Stomach (tissue), 9 donors: ENCODE results near the gene DES. TPM values are rescaled to one million over a fixed set of nuclear protein-coding genes. Genes with fewer than 3 reads are reported as not detected.

Source experiments
- DNase-seq, 2 donors: peaks; one replicate each; pipeline versions ENCODE4 v3.0.0 to v3.0.0-alpha.2; 2013 to 2019
- H3K27ac ChIP-seq, 5 donors: fragments of 200-600 bp in 4 of 5; sonication (generic) in 4 of 5; one replicate each; pipeline ENCODE4 v1.5.1; 2013 to 2019; ENCODE audit warnings: mild to moderate bottlenecking in 1 of 5, moderate library complexity in 1 of 5
- H3K27me3 ChIP-seq, 3 donors: fragments of 200-600 bp; sonication (generic); one replicate each; pipeline ENCODE4 v1.5.1; 2017 to 2019; ENCODE audit warnings: mixed run types in 1 of 3
- H3K36me3 ChIP-seq, 4 donors: fragments of 200-600 bp; sonication (generic); 1 replicate in 3 of 4; 2 replicates in 1 of 4; pipeline ENCODE4 v1.5.1; 2016 to 2019
- H3K4me1 ChIP-seq, 4 donors: fragments of 200-600 bp; sonication (generic); one replicate each; pipeline ENCODE4 v1.5.1; 2016 to 2019
- H3K4me3 ChIP-seq, 4 donors: fragments of 200-600 bp; sonication (generic) in 3 of 4; one replicate each; pipeline ENCODE4 v1.5.1; 2016 to 2019; ENCODE audit warnings: mild to moderate bottlenecking in 1 of 4
- H3K9me3 ChIP-seq, 4 donors: fragments of 200-600 bp; sonication (generic); one replicate each; pipeline ENCODE4 v1.5.1; 2016 to 2019
- CTCF ChIP-seq, 7 experiments: fragments of 450-650 bp in 4 of 7; fragments of 200-600 bp in 3 of 7; sonication (generic) in 3 of 7; IDR thresholded peaks; one replicate each; pipeline ENCODE4 v1.5.1; 2016 to 2019; ENCODE audit warnings: antibody characterized with exemption in 7 of 7, control low read depth in 2 of 7, mild to moderate bottlenecking in 1 of 7
- EP300 ChIP-seq: sonication (generic); formaldehyde crosslinking; IDR thresholded peaks from one replicate; pipeline ENCODE4 v1.6.1; 2017; ENCODE audit warnings: antibody characterized with exemption
- POLR2A ChIP-seq, 4 donors: fragments of 450-650 bp; IDR thresholded peaks; one replicate each; pipeline ENCODE4 v1.6.1; 2016; ENCODE audit warnings: antibody characterized with exemption in 4 of 4, control low read depth in 2 of 4, mild to moderate bottlenecking in 1 of 4, moderate library complexity in 1 of 4
- POLR2AphosphoS5 ChIP-seq, 3 donors: sonication (generic); formaldehyde crosslinking; IDR thresholded peaks; one replicate each; pipeline ENCODE4 v1.6.1; 2016; ENCODE audit warnings: antibody characterized with exemption in 3 of 3
- WGBS, 5 donors: extraction: QIAGEN DNeasy Blood & Tissue Kit in 3 of 5; methylation state at CpG; one replicate each; pipeline versions ENCODE4 v1.1.5 to v1.1.7; 2013 to 2018; 5-methylcytosine and 5-hydroxymethylcytosine counted together
- intact Hi-C: fragments of 100-400 bp; cut with DNase I; formaldehyde crosslinking; loops from one replicate; pipeline ENCODE4 v1.15.1; 2023; ENCODE audit warnings: low total_unique reads
- polyA plus RNA-seq, 3 donors: library from polyadenylated mRNA; stranded (reverse); fragments of 200-250 nt; gene quantifications; one replicate each; pipeline ENCODE4 v1.2.3, GENCODE V29; 2013
- total RNA-seq, 5 donors: library from RNA; depleted of rRNA; stranded (reverse); fragments of >200 nt; gene quantifications; one replicate each; pipeline versions ENCODE4 v1.1.0 to v1.2.3, GENCODE V29; 2014 to 2016
- donor health status: healthy with polysubstance abuse.
- donor health status: Bipolar disorder and iron deficiency.
- donor health status: healthy.

Gene DES
- total and polyA plus RNA-seq, 8 donors = 122 to 5,539 (median 1,138) TPM

GRCh38 chr2:219470429-219470828 lies 52.3 kb downstream of the DES start:
- Histone ChIP-seq H3K27ac (peak overlapping the region in 1 of 5 donors; percentile 23), H3K36me3 (peaks cover 0 to 48% (median 12%) of the 10 kb centered on the region in 4 donors)

GRCh38 chr2:219471476-219472371 lies 53.5 kb downstream of the DES start:
- intact Hi-C loops = no loop called here
- Histone ChIP-seq H3K27me3 (peaks cover 0 to 34% (median 6%) of the 10 kb centered on the region in 3 donors), H3K36me3 (peaks cover 0 to 37% (median 11%) of the 10 kb centered on the region in 4 donors), H3K27ac (peak overlapping the region in 1 of 5 donors; percentile 58), H3K4me3 (no peak overlapping the region), H3K9me3 (no peaks in the 10 kb centered on the region), H3K4me1 (peaks cover 0 to 36% (median 17%) of the 10 kb centered on the region in 4 donors)
- WGBS, 5 donors = 82 to 85% (median 83%) methylated on average over 21 to 22 of the region's 22 CpGs
- TF ChIP-seq POLR2A (IDR thresholded peaks at IDR 0.05) (no peak), POLR2AphosphoS5 (IDR thresholded peaks at IDR 0.05) (no peak), EP300 (no peak), CTCF (IDR thresholded peaks at IDR 0.05) (no peak)
- DNase-seq = no peak

More at GRCh38 chr2:219470429-219470828, 52.3 kb downstream of the DES start:
- intact Hi-C loops = no loop called here
- TF ChIP-seq POLR2A (IDR thresholded peaks at IDR 0.05) (no peak), CTCF (IDR thresholded peaks at IDR 0.05) (no peak), EP300 (no peak), POLR2AphosphoS5 (IDR thresholded peaks at IDR 0.05) (no peak)
- Histone ChIP-seq H3K4me1 (peaks cover 0 to 36% (median 14%) of the 10 kb centered on the region in 4 donors), H3K27me3 (peaks cover 0 to 22% (median 0%) of the 10 kb centered on the region in 3 donors), H3K9me3 (no peaks in the 10 kb centered on the region), H3K4me3 (no peak overlapping the region)
- WGBS, 5 donors = 60 to 76% (median 66%) methylated on average over 4 of the region's 4 CpGs
- DNase-seq = no peak

GRCh38 chr2:219472629-219473187 lies 54.5 kb downstream of the DES start:
- 80 to 92% (median 88%) methylated on average over 11 to 12 of the region's 12 CpGs for WGBS, 5 donors
- Histone ChIP-seq H3K27me3 (peaks cover 0 to 44% (median 8%) of the 10 kb centered on the region in 3 donors), H3K4me3 (no peak overlapping the region), H3K27ac (peak overlapping the region in 2 of 5 donors; percentile 35 to 58), H3K9me3 (no peaks in the 10 kb centered on the region), H3K4me1 (peaks cover 0 to 38% (median 16%) of the 10 kb centered on the region in 4 donors), H3K36me3 (peaks cover 0 to 37% (median 13%) of the 10 kb centered on the region in 4 donors)
- DNase-seq = no peak
- intact Hi-C loops = no loop called here
- TF ChIP-seq CTCF (IDR thresholded peaks at IDR 0.05) = no peak
- TF ChIP-seq EP300 = no peak
- TF ChIP-seq POLR2A (IDR thresholded peaks at IDR 0.05) = no peak
- TF ChIP-seq POLR2AphosphoS5 (IDR thresholded peaks at IDR 0.05) = no peak

GRCh38 chr2:219473511-219473910 lies 55.3 kb downstream of the DES start:
- peak overlapping the region in 2 of 5 donors; percentile 35 to 58 for H3K27ac ChIP-seq
- H3K9me3 ChIP-seq = no peaks in the 10 kb centered on the region
- peaks cover 0 to 45% (median 8%) of the 10 kb centered on the region in 3 donors for H3K27me3 ChIP-seq
- peaks cover 0 to 40% (median 13%) of the 10 kb centered on the region in 4 donors for H3K36me3 ChIP-seq
- peaks cover 0 to 30% (median 12%) of the 10 kb centered on the region in 4 donors for H3K4me1 ChIP-seq
- intact Hi-C loops = no loop called here
- DNase-seq = no peak
- TF ChIP-seq CTCF (IDR thresholded peaks at IDR 0.05) = no peak
- TF ChIP-seq POLR2A (IDR thresholded peaks at IDR 0.05) = no peak
- no peak for TF ChIP-seq EP300
- no peak for TF ChIP-seq POLR2AphosphoS5 (IDR thresholded peaks at IDR 0.05)
- 80 to 92% (median 88%) methylated on average over 12 to 18 of the region's 18 CpGs for WGBS, 5 donors
- no peak overlapping the region for H3K4me3 ChIP-seq
